Measurements from ENCODE around the gene DNMT3A. TPM values are rescaled to one million over a fixed set of nuclear protein-coding genes. Genes with fewer than 3 reads are reported as not detected.

The DNMT3A gene
- total and polyA plus RNA-seq, 2 donors (not counting 3 experiments of a cell fraction or from before 2014, with no cell fraction given) = 23.3 to 71.7 TPM

DNA sequence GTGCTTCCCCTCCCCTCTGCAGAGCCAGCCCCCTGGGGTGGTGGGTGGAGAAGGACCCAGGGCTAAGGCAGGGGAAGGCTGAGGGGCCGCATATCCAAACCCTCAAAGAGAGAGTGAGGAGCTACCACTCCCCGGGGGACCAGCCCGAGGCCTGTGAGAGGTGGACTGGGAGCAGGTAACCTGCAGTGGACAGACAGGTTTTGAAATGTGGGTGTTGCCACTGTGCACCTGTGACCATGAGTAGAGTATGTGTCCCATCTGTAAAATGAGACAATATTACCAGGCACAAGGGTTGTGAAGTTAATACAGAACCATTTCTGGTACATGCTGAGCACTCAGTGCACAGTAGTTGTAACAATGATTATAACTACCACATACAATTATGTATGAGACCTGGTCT is 122.1 kb downstream of the DNMT3A start:
- Histone ChIP-seq H3K9me3 (replicated peaks; ENCODE audit: control insufficient read depth, insufficient read depth, low read length) (no peaks in the 10 kb centered on the region), H3K4me1 (ENCODE audit: control insufficient read depth, extremely low read depth, insufficient read depth, low read length) (no peaks in the 10 kb centered on the region), H3K79me2 (ENCODE audit: control insufficient read depth, insufficient read depth, low read length) (no peaks in the 10 kb centered on the region), H3K4me3 (replicated peaks in 1 of 3; ENCODE audit: insufficient read depth in 1 of 3, low read depth in 1 of 3, low read length in 3 of 3) (no peak overlapping the region), H3K36me3 (ENCODE audit: control insufficient read depth in 2 of 2, extremely low read depth in 1 of 2, insufficient read depth in 2 of 2, low read length in 2 of 2) (no peaks in the 10 kb centered on the region), H2AFZ (ENCODE audit: low read depth, low read length) (no peak overlapping the region), H3K9ac (replicated peaks; ENCODE audit: extremely low read depth, insufficient read depth, low read length) (no peak overlapping the region), H3K27ac (ENCODE audit: insufficient read depth, low read depth, low read length) (no peak overlapping the region), H3K27me3 (ENCODE audit: control insufficient read depth in 2 of 2, insufficient read depth in 2 of 2, low read length in 2 of 2) (no peaks in the 10 kb centered on the region), H3K4me2 (ENCODE audit: insufficient read depth, low read length) (no peak overlapping the region), H4K20me1 (replicated peaks; ENCODE audit: control insufficient read depth, extremely low read depth, insufficient read depth, low read length) (no peaks in the 10 kb centered on the region), H3K9me1 (replicated peaks; ENCODE audit: control insufficient read depth, extremely low read depth, insufficient read depth, low read length) (no peaks in the 10 kb centered on the region)
- no peak for TF ChIP-seq POLR2AphosphoS5 (IDR thresholded peaks at IDR 0.05; ENCODE audit: insufficient read depth, low read depth, low read length)
- TF ChIP-seq GATA2 (IDR thresholded peaks at IDR 0.05; ENCODE audit: insufficient read depth, insufficient read length, low read depth, low read length) = no peak
- TF ChIP-seq FOS (IDR thresholded peaks at IDR 0.05; ENCODE audit: borderline replicate concordance, insufficient read depth, low read length) = no peak
- TF ChIP-seq, protein P1, sequence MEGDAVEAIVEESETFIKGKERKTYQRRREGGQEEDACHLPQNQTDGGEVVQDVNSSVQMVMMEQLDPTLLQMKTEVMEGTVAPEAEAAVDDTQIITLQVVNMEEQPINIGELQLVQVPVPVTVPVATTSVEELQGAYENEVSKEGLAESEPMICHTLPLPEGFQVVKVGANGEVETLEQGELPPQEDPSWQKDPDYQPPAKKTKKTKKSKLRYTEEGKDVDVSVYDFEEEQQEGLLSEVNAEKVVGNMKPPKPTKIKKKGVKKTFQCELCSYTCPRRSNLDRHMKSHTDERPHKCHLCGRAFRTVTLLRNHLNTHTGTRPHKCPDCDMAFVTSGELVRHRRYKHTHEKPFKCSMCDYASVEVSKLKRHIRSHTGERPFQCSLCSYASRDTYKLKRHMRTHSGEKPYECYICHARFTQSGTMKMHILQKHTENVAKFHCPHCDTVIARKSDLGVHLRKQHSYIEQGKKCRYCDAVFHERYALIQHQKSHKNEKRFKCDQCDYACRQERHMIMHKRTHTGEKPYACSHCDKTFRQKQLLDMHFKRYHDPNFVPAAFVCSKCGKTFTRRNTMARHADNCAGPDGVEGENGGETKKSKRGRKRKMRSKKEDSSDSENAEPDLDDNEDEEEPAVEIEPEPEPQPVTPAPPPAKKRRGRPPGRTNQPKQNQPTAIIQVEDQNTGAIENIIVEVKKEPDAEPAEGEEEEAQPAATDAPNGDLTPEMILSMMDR (IDR thresholded peaks at IDR 0.05; ENCODE audit: extremely low read depth in 1 of 2, insufficient read depth in 1 of 2, low read depth in 1 of 2, low read length in 2 of 2) = no peak
- TF ChIP-seq MAX (IDR thresholded peaks at IDR 0.05; ENCODE audit: insufficient read depth, insufficient read length) = no peak
- TF ChIP-seq JUN (IDR thresholded peaks at IDR 0.05; ENCODE audit: borderline replicate concordance, insufficient read depth, insufficient read length, low read depth) = no peak
- TF ChIP-seq EZH2 (IDR thresholded peaks at IDR 0.05; ENCODE audit: borderline replicate concordance, low read depth, low read length, severe bottlenecking) = no peak
- no peak for TF ChIP-seq POLR2A (IDR thresholded peaks at IDR 0.05; ENCODE audit: low read depth, low read length)
- no peak for TF ChIP-seq MYC (IDR thresholded peaks at IDR 0.05; ENCODE audit: low read depth, low read length)
- CTCF ChIA-PET = interaction anchor here (1.7 to 1.8 kb wide), 2 partner anchors 9 to 10 kb away, joined by 6 to 9 read pairs; no protein-coding TSS in a partner anchor
- DNase-seq (ENCODE audit: low read depth, low spot score) (no peak), FAIRE-seq (no peak)
- no TSS peak for BruUV-seq (replicated peaks)
- dilution Hi-C loops (cut with MboI; ENCODE audit: extremely low pct_ligation_motif_present, low sequenced_read_pairs) = no loop called here
- POLR2A ChIA-PET = interaction anchor here (0.7 kb wide), 1 partner anchor 83 kb away, joined by 7 read pairs; no protein-coding TSS in a partner anchor
- intact Hi-C loops (cut with micrococcal nuclease) = no loop called here
